ENCODE measurements around the gene SLC35A2.

SLC35A2 gene

GRCh38 chrX:48911412-48912182 is at the start of gene SLC35A2:
TSS of gene SLC35A2 (minus strand) at chrX:48911646. CDS start at chrX:48911636, 10 bp downstream.
- DNase-seq = peak; percentile 90

GRCh38 chrX:48960291-48960690 is 48.8 kb upstream of the SLC35A2 start:
- no peak for DNase-seq

GRCh38 chrX:48958635-48959094 is 47.2 kb upstream of the SLC35A2 start:
- DNase-seq = peak; percentile 41

- peak; percentile 96 for DNase-seq
These were observed 46.6 kb upstream of the SLC35A2 start for GRCh38 chrX:48957827-48958634.

- peak; percentile 70 for DNase-seq
These were observed 46.0 kb upstream of the SLC35A2 start, which contains the start of gene OTUD5 for GRCh38 chrX:48957477-48957826. TSS of gene OTUD5 (minus strand) at chrX:48957607. CDS start at chrX:48957570, 37 bp downstream.

- peak; percentile 42 for DNase-seq
These were observed 45.4 kb upstream of the SLC35A2 start for GRCh38 chrX:48956728-48957414.

- no peak for DNase-seq
These were observed 37.1 kb upstream of the SLC35A2 start for GRCh38 chrX:48948589-48948988.

GRCh38 chrX:48945517-48946348 is 34.3 kb upstream of the SLC35A2 start:
- DNase-seq = peak; percentile 59

- peak; percentile 18 for DNase-seq
These were observed 31.4 kb upstream of the SLC35A2 start for GRCh38 chrX:48942895-48943294.

- peak; percentile 91 for DNase-seq
These were observed 29.0 kb upstream of the SLC35A2 start for GRCh38 chrX:48940404-48940955.

GRCh38 chrX:48939524-48940228 is 28.2 kb upstream of the SLC35A2 start:
- no peak for DNase-seq

- DNase-seq = no peak
These were observed 27.4 kb upstream of the SLC35A2 start for GRCh38 chrX:48938721-48939425.

GRCh38 chrX:48937054-48937907 is 25.8 kb upstream of the SLC35A2 start:
- peak; percentile 86 for DNase-seq

- DNase-seq = no peak
These were observed 25.1 kb upstream of the SLC35A2 start for GRCh38 chrX:48936429-48937053.

- no peak for DNase-seq
These were observed 23.8 kb upstream of the SLC35A2 start for GRCh38 chrX:48935301-48935670.

GRCh38 chrX:48934581-48935300 is 23.3 kb upstream of the SLC35A2 start:
- no peak for DNase-seq

- no peak for DNase-seq
These were observed 22.3 kb upstream of the SLC35A2 start for GRCh38 chrX:48933757-48934156.

- DNase-seq = no peak
These were observed 16.4 kb upstream of the SLC35A2 start for GRCh38 chrX:48927736-48928382.

Measured in hematopoietic multipotent progenitor cell treated with erythropoietin and hydrocortisone succinate and interleukin-3 and kit ligand, for 8 days (in vitro differentiated cells).